Stimulated activated CD4-positive, alpha-beta T cell treated with anti-CD3 and anti-CD28 coated beads, Interleukin-4, amount 100 ng/mL, for 1 hour (primary cell): ENCODE data around the gene TMEM54.

ENCODE experiments used
- DNase-seq: peaks from one replicate; pipeline ENCODE4 v3.0.0-alpha.2; 2020

The TMEM54 gene

GRCh38 chr1:32877211-32878110 lies 23.7 kb downstream of the TMEM54 start:
- DNase-seq, result no peak

- DNase-seq, result peak; percentile 41
Observed at GRCh38 chr1:32876341-32877210, 24.6 kb downstream of the TMEM54 start.

GRCh38 chr1:32874860-32875752 lies 26.1 kb downstream of the TMEM54 start:
- no peak for DNase-seq

- DNase-seq, result no peak
Observed at GRCh38 chr1:32873484-32873883, 27.7 kb downstream of the TMEM54 start.

GRCh38 chr1:32872192-32872460 lies 29.1 kb downstream of the TMEM54 start:
- no peak for DNase-seq

- no peak for DNase-seq
Observed at GRCh38 chr1:32871364-32872191, 29.6 kb downstream of the TMEM54 start.

GRCh38 chr1:32870615-32871363 lies 30.4 kb downstream of the TMEM54 start, which contains the start of gene FNDC5:
Gene FNDC5, minus strand, starts transcription at chr1:32870912.
- DNase-seq, result no peak

- no peak for DNase-seq
Observed at GRCh38 chr1:32869923-32870614, 31.1 kb downstream of the TMEM54 start.

GRCh38 chr1:32868806-32869455 lies 32.3 kb downstream of the TMEM54 start:
- no peak for DNase-seq

GRCh38 chr1:32868085-32868484 lies 33.1 kb downstream of the TMEM54 start:
- no peak for DNase-seq

GRCh38 chr1:32867671-32868070 lies 33.5 kb downstream of the TMEM54 start:
- no peak for DNase-seq

GRCh38 chr1:32867151-32867550 lies 34.0 kb downstream of the TMEM54 start:
- no peak for DNase-seq

GRCh38 chr1:32865639-32866405 lies 35.4 kb downstream of the TMEM54 start:
- no peak for DNase-seq

GRCh38 chr1:32864375-32865019 lies 36.7 kb downstream of the TMEM54 start:
- DNase-seq, result no peak

GRCh38 chr1:32863881-32864245 lies 37.3 kb downstream of the TMEM54 start:
- DNase-seq, result no peak

- no peak for DNase-seq
Observed at GRCh38 chr1:32863218-32863880, 37.8 kb downstream of the TMEM54 start.

- no peak for DNase-seq
Observed at GRCh38 chr1:32861904-32862695, 39.1 kb downstream of the TMEM54 start.
